Measurements from ENCODE around the gene KSR1. TPM values are rescaled to one million over a fixed set of nuclear protein-coding genes. Genes with fewer than 3 reads are reported as not detected.

Gene KSR1
- total RNA-seq, 2 donors from 2014 or later = 33.7 to 46.3 TPM

GRCh38 chr17:27473748-27474609 lies 17.7 kb downstream of the KSR1 start:
- no peak overlapping the region for H3K4me3 ChIP-seq (ENCODE audit: low read length)
- no peaks in the 10 kb centered on the region for H3K27me3 ChIP-seq (ENCODE audit: control insufficient read depth, insufficient read depth, low read length, poor library complexity, severe bottlenecking)
- Mint-ChIP-seq H3K4me1 (peaks cover 32% of the 10 kb centered on the region), H3K4me3 (no peak overlapping the region), H3K27ac (peak overlapping the region; percentile 2), H3K27me3 (ENCODE audit: insufficient read depth) (no peaks in the 10 kb centered on the region), H3K9me3 (no peaks in the 10 kb centered on the region), H3K36me3 (ENCODE audit: low read depth) (no peaks in the 10 kb centered on the region)
- peaks cover 12% of the 10 kb centered on the region for H3K4me1 ChIP-seq (ENCODE audit: control insufficient read depth, insufficient read depth, low read length)
- TF ChIP-seq CTCF (conservative IDR thresholded peaks at IDR 0.05) = no peak
- no peak overlapping the region for H3K27ac ChIP-seq (ENCODE audit: low read depth, low read length)
- 71 to 78% methylated on average over 1 to 8 of the region's 8 CpGs for WGBS, 2 experiments (ENCODE audit: insufficient coverage in 1 of 2, insufficient read length in 1 of 2)
- no peaks in the 10 kb centered on the region for H3K36me3 ChIP-seq (ENCODE audit: control insufficient read depth, insufficient read depth, low read length)
- H3K9ac ChIP-seq (ENCODE audit: extremely low read depth, low read length, poor library complexity, severe bottlenecking) = no peak overlapping the region
- no peak for DNase-seq
- no peaks in the 10 kb centered on the region for H3K9me3 ChIP-seq (ENCODE audit: control insufficient read depth, low read length)

GRCh38 chr17:27475070-27475673 lies 18.9 kb downstream of the KSR1 start:
- WGBS, 2 experiments (ENCODE audit: insufficient coverage in 1 of 2, insufficient read length in 1 of 2) = 94 to 95% methylated on average over 5 to 10 of the region's 10 CpGs
- TF ChIP-seq CTCF (conservative IDR thresholded peaks at IDR 0.05) = no peak
- H3K27ac Mint-ChIP-seq = peak overlapping the region; percentile 65

GRCh38 chr17:27475981-27476895 lies 20.0 kb downstream of the KSR1 start:
- Mint-ChIP-seq H3K27ac (no peak overlapping the region), H3K27me3 (ENCODE audit: insufficient read depth) (no peaks in the 10 kb centered on the region), H3K4me3 (no peak overlapping the region), H3K36me3 (ENCODE audit: low read depth) (no peaks in the 10 kb centered on the region), H3K4me1 (peaks cover 28% of the 10 kb centered on the region), H3K9me3 (no peaks in the 10 kb centered on the region)
- no peak overlapping the region for H3K4me3 ChIP-seq (ENCODE audit: low read length)
- no peak overlapping the region for H3K27ac ChIP-seq (ENCODE audit: low read depth, low read length)
- peaks cover 12% of the 10 kb centered on the region for H3K4me1 ChIP-seq (ENCODE audit: control insufficient read depth, insufficient read depth, low read length)
- no peaks in the 10 kb centered on the region for H3K9me3 ChIP-seq (ENCODE audit: control insufficient read depth, low read length)
- no peak for DNase-seq
- TF ChIP-seq CTCF (conservative IDR thresholded peaks at IDR 0.05) = no peak
- H3K9ac ChIP-seq (ENCODE audit: extremely low read depth, low read length, poor library complexity, severe bottlenecking) = no peak overlapping the region
- no peaks in the 10 kb centered on the region for H3K36me3 ChIP-seq (ENCODE audit: control insufficient read depth, insufficient read depth, low read length)
- H3K27me3 ChIP-seq (ENCODE audit: control insufficient read depth, insufficient read depth, low read length, poor library complexity, severe bottlenecking) = no peaks in the 10 kb centered on the region
- 82 to 92% methylated on average over 6 to 14 of the region's 14 CpGs for WGBS, 2 experiments (ENCODE audit: insufficient coverage in 1 of 2, insufficient read length in 1 of 2)

More at GRCh38 chr17:27475070-27475673, 18.9 kb downstream of the KSR1 start:
- Mint-ChIP-seq H3K4me1 (peaks cover 28% of the 10 kb centered on the region), H3K27me3 (ENCODE audit: insufficient read depth) (no peaks in the 10 kb centered on the region), H3K36me3 (ENCODE audit: low read depth) (no peaks in the 10 kb centered on the region), H3K9me3 (no peaks in the 10 kb centered on the region), H3K4me3 (no peak overlapping the region)
- Histone ChIP-seq H3K27me3 (ENCODE audit: control insufficient read depth, insufficient read depth, low read length, poor library complexity, severe bottlenecking) (no peaks in the 10 kb centered on the region), H3K9ac (ENCODE audit: extremely low read depth, low read length, poor library complexity, severe bottlenecking) (no peak overlapping the region), H3K4me1 (ENCODE audit: control insufficient read depth, insufficient read depth, low read length) (peaks cover 12% of the 10 kb centered on the region), H3K9me3 (ENCODE audit: control insufficient read depth, low read length) (no peaks in the 10 kb centered on the region), H3K27ac (ENCODE audit: low read depth, low read length) (no peak overlapping the region), H3K4me3 (ENCODE audit: low read length) (no peak overlapping the region), H3K36me3 (ENCODE audit: control insufficient read depth, insufficient read depth, low read length) (no peaks in the 10 kb centered on the region)
- DNase-seq = no peak
